Effector memory CD8-positive, alpha-beta T cell (primary cell): ENCODE data around the gene GNB1.

ENCODE experiments used
- ATAC-seq: fragments of 150-1000 bp; cut with Tn5 transposase; replicated peaks from 2 replicates; pipeline ENCODE4 v1.10.0; 2021; ENCODE audit warnings: mild to moderate bottlenecking, moderate library complexity
- DNase-seq, 3 experiments: peaks; one replicate each; pipeline ENCODE4 v3.0.0; 2021
- H3K27ac Mint-ChIP-seq, 2 donors: one replicate each; pipeline ENCODE4 v1.8.0; 2022; ENCODE audit warnings: mild to moderate bottlenecking in 2 of 2, mixed read lengths in 2 of 2, moderate library complexity in 2 of 2
- H3K27me3 Mint-ChIP-seq, 2 donors: one replicate each; pipeline ENCODE4 v1.8.0; 2022; ENCODE audit warnings: mixed read lengths in 2 of 2
- H3K36me3 Mint-ChIP-seq: one replicate; pipeline ENCODE4 v1.8.0; 2022; ENCODE audit warnings: mild to moderate bottlenecking, moderate library complexity, mixed read lengths; ENCODE audit not compliant: insufficient read depth
- H3K4me1 Mint-ChIP-seq, 2 donors: one replicate each; pipeline ENCODE4 v1.8.0; 2022; ENCODE audit warnings: low read depth in 2 of 2, mixed read lengths in 2 of 2
- H3K4me3 Mint-ChIP-seq, 2 donors: one replicate each; pipeline ENCODE4 v1.8.0; 2022; ENCODE audit warnings: mild to moderate bottlenecking in 2 of 2, mixed read lengths in 2 of 2, moderate library complexity in 2 of 2
- H3K9me3 Mint-ChIP-seq, 2 donors: one replicate each; pipeline ENCODE4 v1.8.0; 2022; ENCODE audit warnings: mixed read lengths in 2 of 2

GNB1 gene

DNA sequence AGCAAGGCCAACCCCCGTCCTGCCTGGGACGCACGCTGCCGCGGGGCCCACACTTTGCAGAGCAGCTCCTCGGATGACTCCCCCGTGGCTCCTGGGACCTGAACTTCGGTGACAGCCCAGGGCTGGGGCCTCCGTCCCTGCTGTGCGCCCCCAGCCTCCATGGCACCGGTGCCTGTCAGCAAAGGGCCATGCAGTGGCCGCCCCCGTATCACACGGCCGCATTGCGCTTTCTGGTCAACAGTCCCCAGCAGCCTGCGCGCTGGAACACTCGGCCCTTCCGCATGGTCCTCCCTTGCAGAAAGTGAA, 130.6 kb downstream of the GNB1 start:
- Mint-ChIP-seq H3K4me1 (peaks cover 5 to 16% of the 10 kb centered on the region in 2 donors), H3K36me3 (peaks cover 49% of the 10 kb centered on the region), H3K27ac (no peak overlapping the region), H3K27me3 (no peaks in the 10 kb centered on the region), H3K4me3 (no peak overlapping the region), H3K9me3 (no peaks in the 10 kb centered on the region)
- no peak for DNase-seq
- no peak for ATAC-seq

DNA sequence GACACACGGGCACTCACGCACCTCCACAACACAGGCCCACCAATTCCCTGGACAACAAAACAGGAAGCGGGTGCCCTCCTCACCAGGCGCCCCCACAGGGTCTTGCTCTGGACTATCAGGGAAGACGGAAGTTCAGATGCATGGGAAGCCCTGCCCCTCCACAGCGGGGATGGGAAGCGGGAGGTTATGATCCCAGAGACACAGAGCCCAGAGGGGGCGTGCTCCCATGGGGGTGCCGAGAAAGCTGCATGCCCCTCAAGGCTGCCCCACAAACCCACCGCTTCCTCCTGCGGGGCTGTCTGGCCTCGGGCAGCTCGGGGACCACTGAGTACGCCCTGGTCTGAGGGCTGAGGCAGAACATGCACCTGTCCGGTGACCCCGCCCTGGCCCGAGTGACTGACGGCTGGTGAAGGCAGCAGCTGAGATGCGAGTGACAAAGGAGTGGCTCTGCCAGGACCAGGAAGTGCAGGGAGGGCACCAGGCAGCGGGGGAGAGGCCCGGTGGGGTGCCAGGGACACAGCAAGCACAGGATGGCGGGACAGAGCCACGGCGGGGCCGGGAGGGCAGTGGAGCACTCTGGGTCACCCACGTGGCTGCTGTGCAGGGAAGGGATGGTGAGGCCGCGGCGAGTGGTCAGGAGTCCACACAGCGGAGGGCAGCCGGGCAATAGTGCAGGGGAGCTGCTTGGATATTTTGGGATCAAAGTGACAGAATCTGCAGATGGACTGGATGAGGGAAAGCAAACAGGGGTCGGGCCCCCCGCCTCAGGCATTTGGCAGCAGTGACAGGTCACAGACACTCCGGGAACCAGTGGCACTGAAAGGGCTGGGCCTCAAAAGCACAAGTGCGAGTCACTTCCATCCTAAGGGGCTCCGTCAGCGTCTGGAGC, 131.2 kb downstream of the GNB1 start:
- Mint-ChIP-seq H3K36me3 (peaks cover 51% of the 10 kb centered on the region), H3K4me3 (no peak overlapping the region)

DNA sequence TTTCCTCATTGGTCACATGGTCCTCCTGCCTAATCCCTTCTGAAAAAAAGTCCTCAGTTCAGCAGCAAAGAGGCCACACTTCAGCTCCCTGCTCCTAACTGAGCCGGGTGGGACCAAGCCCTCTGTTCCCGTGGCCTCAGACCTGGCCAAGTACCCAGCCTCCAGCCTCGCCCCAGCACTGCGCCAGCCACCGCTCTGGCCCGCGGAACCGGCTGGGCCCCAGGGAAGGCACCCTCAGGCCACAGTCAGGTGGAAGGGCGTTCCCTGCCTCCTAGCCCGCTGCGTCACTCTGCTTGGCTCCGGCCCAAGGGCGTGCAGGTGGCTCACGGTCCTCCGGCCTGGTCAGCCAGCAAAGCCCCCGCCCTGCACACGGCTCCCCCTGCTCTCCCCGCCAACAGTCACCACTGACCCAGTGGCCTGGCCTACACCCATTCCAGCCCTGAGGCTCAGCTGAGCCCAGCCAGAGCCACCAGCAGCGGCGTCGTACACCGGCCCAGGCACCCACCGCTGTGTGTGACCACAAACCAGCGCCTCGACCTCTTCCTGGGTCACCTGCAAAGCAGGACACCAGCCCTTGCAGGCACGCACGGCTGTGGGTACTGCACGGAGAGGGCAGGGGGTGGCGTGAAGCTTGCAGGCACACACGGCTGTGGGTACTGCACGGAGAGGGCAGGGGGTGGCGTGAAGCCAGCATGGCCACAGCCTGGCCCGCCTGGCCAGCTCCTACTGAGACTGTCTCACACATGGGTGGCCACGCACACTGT, 132.0 kb downstream of the GNB1 start:
- Mint-ChIP-seq H3K4me3 (no peak overlapping the region), H3K27ac (peak overlapping the region in 1 of 2 donors; percentile 75), H3K27me3 (no peaks in the 10 kb centered on the region), H3K4me1 (peaks cover 5 to 13% of the 10 kb centered on the region in 2 donors), H3K36me3 (peaks cover 46% of the 10 kb centered on the region), H3K9me3 (no peaks in the 10 kb centered on the region)
- DNase-seq (no peak), ATAC-seq (no peak)

More for the DNA sequence above, 131.2 kb downstream of the GNB1 start:
- no peak for ATAC-seq
- DNase-seq, result no peak
- Mint-ChIP-seq H3K9me3 (no peaks in the 10 kb centered on the region), H3K27ac (peak overlapping the region in 1 of 2 donors; percentile 75), H3K27me3 (no peaks in the 10 kb centered on the region), H3K4me1 (peaks cover 5 to 16% of the 10 kb centered on the region in 2 donors)

DNA sequence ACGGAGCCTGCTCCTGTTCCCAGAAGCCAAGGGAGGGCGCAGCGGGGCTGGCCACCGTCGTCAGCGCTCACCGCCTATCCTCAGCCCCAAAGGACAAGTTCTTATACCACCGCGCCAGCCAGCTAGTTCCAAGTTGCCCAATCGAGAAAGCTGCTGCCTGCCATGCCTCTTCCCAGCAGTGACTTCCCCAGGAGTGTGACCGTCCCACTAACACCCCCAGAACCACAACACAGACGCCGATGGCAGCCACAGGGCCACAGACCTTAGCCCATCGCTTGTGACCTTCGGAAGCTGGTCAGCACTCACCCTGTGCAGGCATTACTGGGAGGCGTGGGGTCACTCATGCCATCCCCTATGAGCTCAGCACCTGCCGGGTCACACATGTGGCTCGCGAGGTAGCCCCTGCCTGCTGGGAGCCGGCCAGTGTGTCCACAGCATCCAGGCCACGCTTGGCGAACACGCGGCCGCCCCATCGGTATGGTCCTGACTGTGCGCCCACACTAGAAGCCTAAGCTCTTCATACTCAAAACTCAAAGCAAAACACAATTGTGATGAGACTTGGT, 132.7 kb downstream of the GNB1 start:
- H3K36me3 Mint-ChIP-seq, result peaks cover 38% of the 10 kb centered on the region
- H3K27ac Mint-ChIP-seq, result peak overlapping the region in 1 of 2 donors; percentile 84
- H3K4me3 Mint-ChIP-seq, result no peak overlapping the region

DNA sequence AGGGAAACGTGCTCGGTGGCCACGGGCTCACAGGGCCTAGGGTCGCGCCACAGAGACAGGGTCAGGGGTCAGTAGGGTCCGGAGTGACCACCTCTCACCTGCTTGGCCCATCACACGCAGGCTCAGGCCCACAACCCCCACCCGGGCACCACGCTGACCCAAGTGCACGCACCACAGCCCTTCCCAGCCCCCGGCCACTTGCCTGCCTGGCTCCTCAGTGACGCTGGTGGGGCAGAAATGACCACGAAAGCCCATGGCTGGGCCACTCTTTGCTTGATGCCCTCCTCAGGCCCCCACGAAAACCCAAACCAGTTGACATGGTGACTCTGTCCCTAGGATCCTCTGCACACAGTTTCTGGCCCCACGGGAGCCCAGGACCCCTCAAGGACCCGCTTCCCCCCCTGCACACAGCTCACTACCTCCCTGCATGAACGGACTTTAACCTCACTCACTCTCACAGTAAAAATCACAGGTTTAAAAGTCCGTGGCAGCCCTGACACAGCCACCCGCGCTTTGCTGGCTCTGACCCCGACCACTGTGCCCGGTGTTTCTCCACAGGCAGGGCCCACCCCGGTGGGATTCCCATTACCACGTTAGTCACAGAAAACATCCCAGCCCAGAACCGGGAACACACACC, 133.3 kb downstream of the GNB1 start:
- Mint-ChIP-seq H3K27ac (peak overlapping the region in 1 of 2 donors; percentile 84), H3K36me3 (peaks cover 35% of the 10 kb centered on the region), H3K4me3 (no peak overlapping the region), H3K4me1 (peaks cover 5 to 13% of the 10 kb centered on the region in 2 donors), H3K9me3 (no peaks in the 10 kb centered on the region), H3K27me3 (no peaks in the 10 kb centered on the region)
- DNase-seq (no peak), ATAC-seq (no peak)

More for the DNA sequence above, 132.7 kb downstream of the GNB1 start:
- Mint-ChIP-seq H3K9me3 (no peaks in the 10 kb centered on the region), H3K27me3 (no peaks in the 10 kb centered on the region), H3K4me1 (peaks cover 5 to 13% of the 10 kb centered on the region in 2 donors)
- ATAC-seq (no peak), DNase-seq (no peak)

DNA sequence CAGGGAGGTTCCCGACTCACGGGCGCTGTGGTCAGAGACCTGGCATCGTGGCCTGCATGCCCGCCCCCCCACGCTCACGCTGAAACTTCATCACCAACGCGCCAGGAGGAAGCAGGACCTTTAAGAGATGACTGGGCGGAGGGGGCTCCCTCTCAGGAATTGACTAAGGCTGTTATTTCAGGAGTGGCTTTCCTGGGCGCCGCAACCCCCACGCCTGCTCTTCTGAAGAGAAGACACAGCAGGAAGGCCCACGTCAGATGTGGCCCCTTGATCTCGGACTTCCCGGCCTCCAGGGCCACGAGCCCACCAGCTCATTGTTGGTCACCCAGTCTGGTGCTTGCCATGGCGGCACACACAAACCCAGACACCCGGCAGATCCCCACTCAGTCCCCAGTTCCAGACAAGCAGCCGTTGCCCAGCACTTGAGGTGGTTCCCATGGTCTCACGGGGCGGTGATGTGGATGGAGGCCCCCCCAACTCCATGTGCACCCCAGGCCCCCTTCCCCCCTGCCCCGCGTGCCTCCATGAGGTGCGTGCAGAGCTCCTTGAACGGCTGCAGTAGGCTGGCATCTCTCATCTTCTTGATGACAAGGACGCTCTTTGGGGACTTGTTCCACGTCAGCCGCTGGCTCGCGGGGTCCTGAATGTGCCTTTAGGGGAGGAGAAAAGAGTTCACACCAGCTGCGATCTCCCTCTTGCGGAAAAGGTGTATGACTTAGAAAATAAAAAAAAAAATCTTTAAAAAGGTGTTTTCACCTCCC, 134.0 kb downstream of the GNB1 start:
- Mint-ChIP-seq H3K36me3 (peaks cover 31% of the 10 kb centered on the region), H3K9me3 (no peaks in the 10 kb centered on the region), H3K4me3 (no peak overlapping the region), H3K4me1 (peaks cover 5 to 13% of the 10 kb centered on the region in 2 donors), H3K27ac (peak overlapping the region in 1 of 2 donors; percentile 52), H3K27me3 (no peaks in the 10 kb centered on the region)
- no peak for ATAC-seq
- no peak for DNase-seq

DNA sequence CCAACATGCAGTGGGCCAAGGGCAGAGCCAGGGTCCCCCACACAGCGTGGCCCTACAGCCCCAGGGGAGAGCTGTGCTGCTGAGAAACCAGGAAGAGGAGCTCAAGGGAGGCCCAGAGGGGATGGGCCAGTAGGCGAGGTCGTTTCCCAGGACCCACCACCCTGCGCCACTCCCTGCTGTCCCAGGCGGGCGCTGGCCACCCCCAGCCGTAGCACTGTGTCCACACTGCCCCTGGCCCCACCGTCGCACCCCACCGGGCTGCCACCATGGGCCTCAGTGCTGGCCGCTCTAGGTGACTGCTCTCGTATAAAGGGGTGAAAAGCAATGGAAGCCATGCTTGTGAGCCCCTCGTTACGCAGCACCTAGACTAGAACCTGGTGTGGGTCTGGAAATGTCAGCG, 135.0 kb downstream of the GNB1 start:
- Mint-ChIP-seq H3K4me1 (peaks cover 5 to 13% of the 10 kb centered on the region in 2 donors), H3K36me3 (peaks cover 24% of the 10 kb centered on the region), H3K27ac (no peak overlapping the region), H3K27me3 (no peaks in the 10 kb centered on the region), H3K9me3 (no peaks in the 10 kb centered on the region), H3K4me3 (no peak overlapping the region)
- no peak for DNase-seq
- no peak for ATAC-seq

DNA sequence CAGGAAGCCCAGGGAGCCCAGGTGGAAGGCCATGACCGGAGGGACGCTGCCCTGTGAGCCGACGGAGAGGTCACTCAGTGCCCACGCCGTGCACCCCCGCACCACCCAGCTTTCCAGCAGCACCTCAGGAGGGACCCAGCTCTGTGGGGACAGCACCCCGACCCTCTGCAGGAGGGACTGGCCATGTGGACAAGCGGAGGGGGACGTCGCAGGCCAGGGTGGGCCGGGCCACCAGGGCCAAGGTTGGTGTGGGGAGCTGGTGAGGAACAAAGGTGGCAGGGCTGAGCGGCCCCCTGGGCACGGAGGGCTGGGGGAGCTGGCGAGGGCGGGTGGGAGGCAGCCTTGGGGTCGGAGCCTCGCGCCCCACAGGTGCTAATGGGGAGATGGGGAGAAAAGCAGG, 135.5 kb downstream of the GNB1 start:
- Mint-ChIP-seq H3K9me3 (no peaks in the 10 kb centered on the region), H3K27ac (no peak overlapping the region), H3K4me1 (peaks cover 5 to 13% of the 10 kb centered on the region in 2 donors), H3K4me3 (no peak overlapping the region), H3K36me3 (peaks cover 24% of the 10 kb centered on the region), H3K27me3 (no peaks in the 10 kb centered on the region)
- no peak for DNase-seq
- ATAC-seq, result no peak

DNA sequence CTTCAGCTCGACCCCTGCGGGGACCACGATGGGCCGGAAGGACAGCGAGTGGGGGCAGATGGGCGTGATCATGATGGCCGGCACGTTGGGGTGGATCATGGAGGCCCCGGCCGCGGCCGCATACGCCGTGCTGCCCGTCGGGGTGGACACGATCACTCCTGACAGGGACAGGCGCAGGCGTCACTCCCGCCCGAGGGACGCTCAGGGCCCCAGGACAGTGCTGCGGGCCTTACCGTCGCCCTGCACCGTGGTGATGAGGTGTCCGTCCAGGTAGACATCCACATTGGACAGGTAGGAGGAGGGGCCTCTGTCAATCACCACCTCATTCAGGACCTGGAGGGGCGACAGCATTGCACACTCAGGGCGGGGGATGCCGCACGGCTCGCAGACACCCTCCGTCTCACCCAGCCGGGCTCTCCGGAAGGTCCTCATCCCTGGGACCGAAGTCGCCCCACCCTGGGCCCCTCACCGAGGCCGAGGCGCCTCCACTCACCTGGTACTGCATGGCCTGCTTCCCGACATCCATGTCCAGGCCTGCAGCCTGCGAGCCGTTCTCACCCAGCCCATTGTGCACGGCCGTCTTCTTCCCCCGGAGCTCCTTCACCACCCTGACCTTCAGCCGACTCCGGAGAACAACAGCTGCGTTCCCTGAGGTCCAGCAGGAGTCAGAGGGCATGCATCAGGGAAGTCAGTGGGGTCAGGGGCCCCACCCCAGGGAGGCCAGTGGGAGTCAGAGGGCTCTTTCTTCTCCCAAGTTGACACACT, 136.7 kb downstream of the GNB1 start:
- Mint-ChIP-seq H3K27ac (peak overlapping the region; percentile 32 to 56), H3K9me3 (no peaks in the 10 kb centered on the region), H3K27me3 (no peaks in the 10 kb centered on the region), H3K36me3 (peaks cover 19% of the 10 kb centered on the region), H3K4me1 (peaks cover 5 to 13% of the 10 kb centered on the region in 2 donors), H3K4me3 (no peak overlapping the region)
- DNase-seq (no peak), ATAC-seq (no peak)

DNA sequence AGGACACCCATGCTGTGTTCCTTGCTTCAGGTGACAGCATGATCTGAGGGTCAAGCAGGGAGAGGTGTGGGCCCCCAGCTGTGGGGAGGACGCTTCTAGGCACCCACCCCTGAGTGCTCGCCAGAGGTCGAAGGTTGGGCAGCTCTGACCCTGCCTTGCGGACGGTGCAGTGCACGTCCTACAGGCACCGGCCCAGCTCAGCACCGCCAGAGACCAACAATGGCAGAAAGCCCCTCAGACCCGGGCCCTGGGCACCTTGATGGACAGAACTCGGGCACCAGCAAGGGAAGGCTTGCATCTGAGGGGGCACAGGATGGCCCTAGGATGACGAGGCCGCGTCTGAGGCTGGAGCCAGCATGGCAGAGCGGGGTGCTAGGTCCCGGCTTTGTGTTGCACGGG, 137.3 kb downstream of the GNB1 start:
- DNase-seq (no peak), ATAC-seq (no peak)
- Mint-ChIP-seq H3K4me1 (peaks cover 5 to 10% of the 10 kb centered on the region in 2 donors), H3K27ac (peak overlapping the region in 1 of 2 donors; percentile 56), H3K36me3 (peaks cover 14% of the 10 kb centered on the region), H3K27me3 (no peaks in the 10 kb centered on the region), H3K4me3 (no peak overlapping the region), H3K9me3 (no peaks in the 10 kb centered on the region)

DNA sequence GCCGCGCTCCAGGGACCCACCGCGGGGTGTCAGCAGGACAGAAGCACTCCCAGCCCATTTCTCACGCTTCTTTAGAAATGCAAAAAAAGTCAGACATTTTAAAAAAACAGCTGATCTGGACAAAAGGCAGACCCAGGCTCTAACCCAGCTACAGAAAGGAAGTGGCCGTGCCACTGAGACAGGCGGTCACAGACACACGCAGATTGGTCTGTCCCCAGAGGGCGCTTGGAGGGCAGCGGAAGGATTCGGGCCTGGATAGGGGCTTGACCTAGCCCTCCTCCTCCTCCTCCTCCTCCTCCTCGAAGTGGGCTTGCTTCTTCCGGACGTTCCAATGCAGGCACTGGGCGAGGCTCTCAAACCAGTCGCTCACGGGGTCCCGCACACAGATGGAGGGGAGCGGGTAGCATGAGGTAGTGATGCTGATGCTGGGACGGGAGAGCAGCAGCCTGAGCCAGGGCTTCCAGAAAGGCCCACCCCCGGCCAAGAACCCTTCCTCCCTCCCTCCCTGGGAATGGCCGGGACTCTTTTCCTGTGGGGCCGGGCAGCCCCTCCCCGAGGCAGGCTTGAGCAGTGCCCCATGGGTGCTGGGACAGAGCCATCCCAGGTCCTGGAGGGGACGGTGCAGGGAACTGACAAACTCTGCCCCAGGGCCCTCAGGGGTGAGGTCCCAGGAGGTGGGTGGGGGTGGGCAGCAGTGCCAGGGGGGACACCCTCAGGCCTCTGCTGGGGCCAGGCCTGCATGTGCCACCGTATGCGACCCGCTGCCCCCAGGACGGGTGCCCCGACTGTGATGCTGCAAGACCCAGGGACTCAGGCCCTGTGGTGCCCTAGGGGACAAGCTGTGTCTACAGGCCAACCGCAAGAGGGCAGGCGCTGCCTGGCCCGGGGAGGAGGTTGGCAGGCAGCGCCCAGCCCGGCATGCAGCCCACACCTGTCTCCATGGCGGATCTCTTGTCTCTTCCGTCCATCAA, 138.0 kb downstream of the GNB1 start:
- no peaks in the 10 kb centered on the region for H3K27me3 Mint-ChIP-seq
- ATAC-seq (no peak), DNase-seq (no peak)
- H3K9me3 Mint-ChIP-seq, result no peaks in the 10 kb centered on the region
- no peak overlapping the region for H3K4me3 Mint-ChIP-seq
- H3K27ac Mint-ChIP-seq, result no peak overlapping the region
- peaks cover 9% of the 10 kb centered on the region for H3K36me3 Mint-ChIP-seq
- peaks cover 3 to 6% of the 10 kb centered on the region in 2 donors for H3K4me1 Mint-ChIP-seq
